Endothelial cell of umbilical vein (primary cell): ENCODE data around the gene RMDN3. TPM values are rescaled to one million over a fixed set of nuclear protein-coding genes. Genes with fewer than 3 reads are reported as not detected.

Experiments used
- BruUV-seq: library from RNA; stranded (reverse); fragments of 400-500 nt; replicated peaks from 2 replicates; lab custom pipeline; 2021; lab: Mats Ljungman, UMichigan
- CTCF ChIA-PET: fragments of 300-600, 350-600 bp; sonication (Branson Sonifier 250); formaldehyde crosslinking; loops from one replicate; lab custom pipeline; 2021; ENCODE audit warnings: antibody characterized with exemption, inconsistent platforms; lab: Charles Lee
- POLR2A ChIA-PET: fragments of 300-600, 350-600 bp; sonication (Branson Sonifier 250); formaldehyde crosslinking; loops from one replicate; lab custom pipeline; 2021; ENCODE audit warnings: antibody characterized with exemption, inconsistent platforms; lab: Charles Lee
- DNase-seq: peaks from one replicate; pipeline ENCODE4 v3.0.0-alpha.2; 2011; ENCODE audit warnings: low read depth, low spot score
- FAIRE-seq: peaks from 2 replicates; lab custom pipeline; 2011; peaks lifted over from hg19 to GRCh38; lab: Jason Lieb, UNC
- H2AFZ ChIP-seq: 2 replicates; pipeline ENCODE4 v1.6.0; 2012; ENCODE audit warnings: low read depth, low read length, control low read depth, inconsistent platforms
- H3K27ac ChIP-seq: 2 replicates; pipeline ENCODE4 v1.5.1; 2011; ENCODE audit warnings: low read depth, mild to moderate bottlenecking, control low read depth, low read length, moderate library complexity; ENCODE audit not compliant: insufficient read depth
- H3K27me3 ChIP-seq, 2 experiments: 2 replicates each; pipeline versions ENCODE4 v1.6.0 to v1.6.1; 2011; ENCODE audit warnings: low read length in 2 of 2, mixed read lengths in 1 of 2; ENCODE audit not compliant: control insufficient read depth in 2 of 2, insufficient read depth in 2 of 2
- H3K36me3 ChIP-seq, 2 experiments: 2 replicates in 1 of 2; 3 replicates in 1 of 2; pipeline ENCODE4 v1.5.1; 2011; ENCODE audit warnings: low read length in 2 of 2, mild to moderate bottlenecking in 1 of 2, moderate library complexity in 1 of 2; ENCODE audit not compliant: control insufficient read depth in 2 of 2, insufficient read depth in 2 of 2; ENCODE audit errors: extremely low read depth in 1 of 2
- H3K4me1 ChIP-seq: 3 replicates; pipeline ENCODE4 v1.5.1; 2011; ENCODE audit warnings: mild to moderate bottlenecking, low read length; ENCODE audit not compliant: control insufficient read depth, insufficient read depth; ENCODE audit errors: extremely low read depth
- H3K4me2 ChIP-seq: 2 replicates; pipeline ENCODE4 v1.6.1; 2011; ENCODE audit warnings: low read length, control low read depth, mixed read lengths; ENCODE audit not compliant: insufficient read depth
- H3K4me3 ChIP-seq, 3 experiments: fragments of 200-600 bp in 1 of 3; sonication (generic), shearing (Covaris generic) in 1 of 3; replicated peaks in 1 of 3; 2 replicates each; pipeline ENCODE4 v1.5.1; 2011 to 2016; ENCODE audit warnings: control low read depth in 3 of 3, low read length in 3 of 3, mild to moderate bottlenecking in 2 of 3, inconsistent platforms in 1 of 3, low read depth in 1 of 3, moderate library complexity in 1 of 3; ENCODE audit not compliant: insufficient read depth in 1 of 3
- H3K79me2 ChIP-seq: 2 replicates; pipeline ENCODE4 v1.6.0; 2012; ENCODE audit warnings: low read length, inconsistent platforms; ENCODE audit not compliant: control insufficient read depth, insufficient read depth
- H3K9ac ChIP-seq: replicated peaks from 2 replicates; pipeline ENCODE3; 2011; ENCODE audit warnings: low read length, control low read depth; ENCODE audit not compliant: insufficient read depth; ENCODE audit errors: extremely low read depth
- H3K9me1 ChIP-seq: replicated peaks from 3 replicates; pipeline ENCODE4 v1.6.0; 2011; ENCODE audit warnings: mild to moderate bottlenecking, low read length; ENCODE audit not compliant: control insufficient read depth, insufficient read depth; ENCODE audit errors: extremely low read depth
- H3K9me3 ChIP-seq: replicated peaks from 2 replicates; pipeline ENCODE4 v1.5.1; 2012; ENCODE audit warnings: low read length, inconsistent platforms; ENCODE audit not compliant: control insufficient read depth, insufficient read depth
- H4K20me1 ChIP-seq: replicated peaks from 2 replicates; pipeline ENCODE3; 2011; ENCODE audit warnings: mild to moderate bottlenecking, low read length; ENCODE audit not compliant: control insufficient read depth, insufficient read depth; ENCODE audit errors: extremely low read depth
- EZH2 ChIP-seq: IDR thresholded peaks from 2 replicates; pipeline ENCODE4 v1.6.1; 2012; ENCODE audit warnings: borderline replicate concordance, low read depth, mild to moderate bottlenecking, moderate library complexity, low read length, inconsistent platforms; ENCODE audit not compliant: severe bottlenecking
- FOS ChIP-seq: IDR thresholded peaks from 2 replicates; pipeline ENCODE4 v1.6.1; 2011; ENCODE audit warnings: mild to moderate bottlenecking, low read length, moderate library complexity, borderline replicate concordance; ENCODE audit not compliant: insufficient read depth
- GATA2 ChIP-seq: IDR thresholded peaks from 2 replicates; pipeline ENCODE4 v1.7.0; 2011; ENCODE audit warnings: low read depth, mild to moderate bottlenecking, moderate library complexity, mixed read lengths, low read length; ENCODE audit not compliant: insufficient read length, insufficient read depth
- JUN ChIP-seq: IDR thresholded peaks from 2 replicates; pipeline ENCODE4 v1.6.1; 2011; ENCODE audit warnings: borderline replicate concordance, low read depth; ENCODE audit not compliant: insufficient read length, insufficient read depth
- MYC ChIP-seq: IDR thresholded peaks from one replicate; pipeline ENCODE4 v1.6.1; 2011; ENCODE audit warnings: mild to moderate bottlenecking, low read depth, low read length
- POLR2A ChIP-seq: IDR thresholded peaks from 2 replicates; pipeline ENCODE4 v1.6.1; 2012; ENCODE audit warnings: low read depth, mild to moderate bottlenecking, control low read depth, low read length
- POLR2AphosphoS5 ChIP-seq: IDR thresholded peaks from 2 replicates; pipeline ENCODE4 v1.6.1; 2012; ENCODE audit warnings: low read depth, mild to moderate bottlenecking, control low read depth, low read length, moderate library complexity; ENCODE audit not compliant: insufficient read depth
- dilution Hi-C: fragments of 300-500 bp; cut with MboI; formaldehyde crosslinking; loops from one replicate; pipeline ENCODE4 v1.15.0; 2019; ENCODE audit warnings: low sequenced_read_pairs; ENCODE audit not compliant: extremely low pct_ligation_motif_present
- intact Hi-C: fragments of 100-400 bp; cut with micrococcal nuclease; formaldehyde crosslinking; loops from one replicate; pipeline ENCODE4 v1.10.0; 2022
- polyA plus RNA-seq, 4 experiments: library from polyadenylated mRNA; depleted of rRNA in 3 of 4; stranded (reverse) in 3 of 4; unstranded in 1 of 4; fragments of >200 nt; gene quantifications; 2 replicates each; pipeline versions ENCODE4 v1.2.1 to v1.2.3, GENCODE V29; 2011 to 2012; ENCODE audit warnings: missing spikeins in 1 of 4
- total RNA-seq: library from RNA; stranded (reverse); gene quantifications from 2 replicates; pipeline ENCODE4 v1.2.3, GENCODE V29; 2021
- TF ChIP-seq, protein P1 (sequence below), 2 donors: IDR thresholded peaks; 1 replicate in 1 of 2; 2 replicates in 1 of 2; pipeline ENCODE4 v1.5.1; 2011; ENCODE audit warnings: low read length in 2 of 2, mild to moderate bottlenecking in 2 of 2, moderate library complexity in 2 of 2, control low read depth in 1 of 2, inconsistent platforms in 1 of 2, low read depth in 1 of 2; ENCODE audit not compliant: insufficient read depth in 1 of 2; ENCODE audit errors: extremely low read depth in 1 of 2
- TF ChIP-seq, protein P2 (sequence below): IDR thresholded peaks from 2 replicates; pipeline ENCODE4 v1.6.1; 2011; ENCODE audit not compliant: insufficient read depth, insufficient read length

RMDN3 gene
- total and polyA plus RNA-seq, 2 donors (not counting 3 experiments of a cell fraction or from before 2014, with no cell fraction given) = 20.1 to 37.2 TPM

DNA sequence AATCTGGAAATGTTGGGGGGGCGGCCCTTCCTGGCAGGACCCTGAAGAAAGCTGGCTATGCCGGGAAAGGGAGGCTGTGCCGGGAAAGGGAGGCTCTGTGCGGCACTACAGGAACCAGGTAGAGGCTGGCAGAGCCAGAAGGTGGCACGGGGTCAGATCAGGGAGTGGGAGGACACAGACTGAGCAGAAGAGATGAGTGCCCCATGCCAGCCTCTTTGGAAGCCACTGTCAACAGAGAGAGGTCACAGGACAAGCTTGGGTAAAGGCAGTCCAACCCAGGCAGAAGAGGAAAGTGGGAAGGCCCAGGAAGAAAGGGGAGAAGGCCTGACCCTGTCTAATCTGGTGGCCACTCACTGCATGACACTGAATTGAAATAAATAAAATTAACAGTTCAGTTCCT, 16.2 kb upstream of the RMDN3 start:
- BruUV-seq = no TSS peak

More for the DNA sequence above, 16.2 kb upstream of the RMDN3 start:
- H3K36me3 ChIP-seq = peaks cover 0 to 25% of the 10 kb centered on the region in 2 experiments
- no peaks in the 10 kb centered on the region for H4K20me1 ChIP-seq
- intact Hi-C loops (no loop called here), dilution Hi-C loops (no loop called here)
- no peak for FAIRE-seq
- H3K9ac ChIP-seq = no peak overlapping the region
- H2AFZ ChIP-seq = no peak overlapping the region
- CTCF ChIA-PET = interaction anchor here (1.3 to 2.7 kb wide), 5 partner anchors 11 to 87 kb away, joined by 4 to 22 read pairs (median 7); no protein-coding TSS in a partner anchor
- no peaks in the 10 kb centered on the region for H3K79me2 ChIP-seq
- H3K4me3 ChIP-seq = no peak overlapping the region
- H3K9me3 ChIP-seq = no peaks in the 10 kb centered on the region
- no peak overlapping the region for H3K27ac ChIP-seq
- H3K4me2 ChIP-seq = no peak overlapping the region
- no peaks in the 10 kb centered on the region for H3K9me1 ChIP-seq
- H3K4me1 ChIP-seq = peaks cover 26% of the 10 kb centered on the region
- TF ChIP-seq POLR2AphosphoS5 (no peak), GATA2 (no peak), FOS (no peak), EZH2 (no peak), JUN (no peak), MYC (no peak), POLR2A (no peak)
- TF ChIP-seq, protein P1, sequence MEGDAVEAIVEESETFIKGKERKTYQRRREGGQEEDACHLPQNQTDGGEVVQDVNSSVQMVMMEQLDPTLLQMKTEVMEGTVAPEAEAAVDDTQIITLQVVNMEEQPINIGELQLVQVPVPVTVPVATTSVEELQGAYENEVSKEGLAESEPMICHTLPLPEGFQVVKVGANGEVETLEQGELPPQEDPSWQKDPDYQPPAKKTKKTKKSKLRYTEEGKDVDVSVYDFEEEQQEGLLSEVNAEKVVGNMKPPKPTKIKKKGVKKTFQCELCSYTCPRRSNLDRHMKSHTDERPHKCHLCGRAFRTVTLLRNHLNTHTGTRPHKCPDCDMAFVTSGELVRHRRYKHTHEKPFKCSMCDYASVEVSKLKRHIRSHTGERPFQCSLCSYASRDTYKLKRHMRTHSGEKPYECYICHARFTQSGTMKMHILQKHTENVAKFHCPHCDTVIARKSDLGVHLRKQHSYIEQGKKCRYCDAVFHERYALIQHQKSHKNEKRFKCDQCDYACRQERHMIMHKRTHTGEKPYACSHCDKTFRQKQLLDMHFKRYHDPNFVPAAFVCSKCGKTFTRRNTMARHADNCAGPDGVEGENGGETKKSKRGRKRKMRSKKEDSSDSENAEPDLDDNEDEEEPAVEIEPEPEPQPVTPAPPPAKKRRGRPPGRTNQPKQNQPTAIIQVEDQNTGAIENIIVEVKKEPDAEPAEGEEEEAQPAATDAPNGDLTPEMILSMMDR (IDR thresholded peaks at IDR 0.05; ENCODE audit: extremely low read depth in 1 of 2, insufficient read depth in 1 of 2, low read depth in 1 of 2, low read length in 2 of 2) = no peak
- TF ChIP-seq, protein P2, sequence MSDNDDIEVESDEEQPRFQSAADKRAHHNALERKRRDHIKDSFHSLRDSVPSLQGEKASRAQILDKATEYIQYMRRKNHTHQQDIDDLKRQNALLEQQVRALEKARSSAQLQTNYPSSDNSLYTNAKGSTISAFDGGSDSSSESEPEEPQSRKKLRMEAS = no peak
- no peaks in the 10 kb centered on the region for H3K27me3 ChIP-seq
- POLR2A ChIA-PET = no interaction called here
- DNase-seq = no peak
